ENCODE data around the gene SORCS2.

GRCh38 chr4:7237873-7238272, 45.5 kb downstream of the SORCS2 start:
- TF ChIP-seq EZH2 (IDR thresholded peaks at IDR 0.05; ENCODE audit: low read length) (no peak), CTCF (optimal IDR thresholded peaks at IDR 0.05 in 1 of 3, IDR thresholded peaks at IDR 0.05 in 1 of 3, conservative IDR thresholded peaks at IDR 0.05 in 1 of 3; ENCODE audit: extremely low read depth in 1 of 3, insufficient read depth in 2 of 3, low read length in 3 of 3) (no peak)

Data from keratinocyte (primary cell).